ENCODE measurements around the gene INSIG1. TPM values are rescaled to one million over a fixed set of nuclear protein-coding genes. Genes with fewer than 3 reads are reported as not detected.
A peak's percentile ranks its signal among the peaks of the same experiment; 100 is the strongest.

Gene INSIG1
- total RNA-seq, 1 donor from 2014 or later, result 63.6 TPM

DNA sequence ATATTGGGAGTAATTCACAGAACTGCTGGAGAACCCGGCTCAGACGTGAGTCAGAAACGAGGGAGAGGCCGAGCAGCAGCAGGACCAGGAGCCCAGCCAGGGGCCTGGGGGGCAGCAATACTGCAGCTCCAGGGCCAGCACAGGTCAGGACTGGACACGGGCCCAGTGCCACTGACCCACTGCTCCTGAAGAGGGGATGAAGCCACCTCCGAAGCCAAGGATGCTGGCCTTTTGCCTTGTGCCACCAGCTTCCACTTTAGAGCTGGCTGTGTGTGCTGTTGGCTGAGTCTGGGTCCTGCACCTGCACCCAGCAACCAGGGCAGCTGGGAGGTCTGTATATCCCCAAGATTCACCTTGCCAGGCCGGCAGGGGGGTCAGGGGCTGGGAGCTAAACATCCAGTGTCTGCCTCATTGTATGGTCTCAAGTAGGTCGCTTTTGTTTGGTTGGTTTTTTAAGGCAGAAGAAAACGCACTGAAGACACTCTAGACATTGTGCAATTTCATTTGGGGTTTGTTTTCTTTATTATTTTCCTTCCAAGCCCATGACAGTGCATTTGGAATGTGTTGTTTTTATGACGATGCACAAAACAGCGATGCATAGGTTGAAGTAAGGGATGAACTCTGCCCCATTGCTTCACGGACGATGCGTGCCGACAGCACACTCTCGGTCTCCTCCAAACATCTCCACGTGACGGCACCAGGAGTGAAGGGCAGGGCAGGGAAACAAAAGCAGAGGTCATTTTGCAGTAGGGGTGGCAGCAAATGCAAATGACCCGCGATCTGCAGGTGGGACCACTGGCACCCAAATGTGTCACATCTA lies 27.7 kb upstream of the INSIG1 start:
- Histone ChIP-seq H3K4me3 (no peak overlapping the region), H3K4me1 (no peaks in the 10 kb centered on the region), H3K27ac (no peak overlapping the region), H3K36me3 (no peaks in the 10 kb centered on the region), H3K27me3 (no peaks in the 10 kb centered on the region), H3K9me3 (no peaks in the 10 kb centered on the region)
- DNase-seq (ENCODE audit: extremely low spot score in 2 of 2), result no peak
- no peak for TF ChIP-seq POLR2AphosphoS5 (IDR thresholded peaks at IDR 0.05; ENCODE audit: insufficient read depth in 1 of 2, low read depth in 1 of 2)
- TF ChIP-seq, protein P1, sequence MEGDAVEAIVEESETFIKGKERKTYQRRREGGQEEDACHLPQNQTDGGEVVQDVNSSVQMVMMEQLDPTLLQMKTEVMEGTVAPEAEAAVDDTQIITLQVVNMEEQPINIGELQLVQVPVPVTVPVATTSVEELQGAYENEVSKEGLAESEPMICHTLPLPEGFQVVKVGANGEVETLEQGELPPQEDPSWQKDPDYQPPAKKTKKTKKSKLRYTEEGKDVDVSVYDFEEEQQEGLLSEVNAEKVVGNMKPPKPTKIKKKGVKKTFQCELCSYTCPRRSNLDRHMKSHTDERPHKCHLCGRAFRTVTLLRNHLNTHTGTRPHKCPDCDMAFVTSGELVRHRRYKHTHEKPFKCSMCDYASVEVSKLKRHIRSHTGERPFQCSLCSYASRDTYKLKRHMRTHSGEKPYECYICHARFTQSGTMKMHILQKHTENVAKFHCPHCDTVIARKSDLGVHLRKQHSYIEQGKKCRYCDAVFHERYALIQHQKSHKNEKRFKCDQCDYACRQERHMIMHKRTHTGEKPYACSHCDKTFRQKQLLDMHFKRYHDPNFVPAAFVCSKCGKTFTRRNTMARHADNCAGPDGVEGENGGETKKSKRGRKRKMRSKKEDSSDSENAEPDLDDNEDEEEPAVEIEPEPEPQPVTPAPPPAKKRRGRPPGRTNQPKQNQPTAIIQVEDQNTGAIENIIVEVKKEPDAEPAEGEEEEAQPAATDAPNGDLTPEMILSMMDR (IDR thresholded peaks at IDR 0.05), result no peak
- no peak for TF ChIP-seq POLR2A (IDR thresholded peaks at IDR 0.05)
- intact Hi-C loops (cut with DNase I), result no loop called here

DNA sequence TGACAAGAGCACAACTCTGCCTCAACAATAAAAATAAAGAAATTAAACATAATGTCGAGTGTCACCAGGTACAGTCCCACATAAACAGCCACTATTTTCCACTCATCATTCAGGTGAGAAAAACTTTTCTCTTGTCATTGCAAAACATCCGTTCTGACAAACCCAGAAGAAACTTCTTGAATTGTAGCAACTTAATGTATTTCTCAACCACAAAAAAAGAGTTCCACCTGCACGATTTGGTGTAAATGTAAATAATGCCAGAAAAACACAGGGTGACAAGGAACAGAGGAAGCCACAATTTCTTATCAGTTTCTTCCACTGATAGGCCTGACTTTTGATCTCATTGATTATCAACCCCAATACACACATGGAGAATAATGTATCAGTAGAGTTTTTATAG lies 26.8 kb upstream of the INSIG1 start:
- TF ChIP-seq POLR2A (IDR thresholded peaks at IDR 0.05), result no peak
- TF ChIP-seq, protein P1 (IDR thresholded peaks at IDR 0.05), result no peak
- TF ChIP-seq POLR2AphosphoS5 (IDR thresholded peaks at IDR 0.05; ENCODE audit: insufficient read depth in 1 of 2, low read depth in 1 of 2), result no peak
- no peaks in the 10 kb centered on the region for H3K9me3 ChIP-seq
- no peaks in the 10 kb centered on the region for H3K27me3 ChIP-seq
- H3K4me1 ChIP-seq, result no peaks in the 10 kb centered on the region
- no peak for DNase-seq (ENCODE audit: extremely low spot score in 2 of 2)
- H3K36me3 ChIP-seq, result no peaks in the 10 kb centered on the region
- intact Hi-C loops (cut with DNase I), result no loop called here
- no peak overlapping the region for H3K4me3 ChIP-seq
- H3K27ac ChIP-seq, result no peak overlapping the region

- Histone ChIP-seq H3K27ac (peak overlapping the region; percentile 13), H3K4me3 (no peak overlapping the region), H3K9me3 (no peaks in the 10 kb centered on the region), H3K36me3 (no peaks in the 10 kb centered on the region), H3K27me3 (no peaks in the 10 kb centered on the region), H3K4me1 (no peaks in the 10 kb centered on the region)
- no peak for TF ChIP-seq POLR2A (IDR thresholded peaks at IDR 0.05)
- no peak for TF ChIP-seq POLR2AphosphoS5 (IDR thresholded peaks at IDR 0.05; ENCODE audit: insufficient read depth in 1 of 2, low read depth in 1 of 2)
- TF ChIP-seq, protein P1 (IDR thresholded peaks at IDR 0.05), result no peak
- no peak for DNase-seq (ENCODE audit: extremely low spot score in 2 of 2)
- intact Hi-C loops (cut with DNase I), result no loop called here
Observed at GRCh38 chr7:155274633-155275355, 22.9 kb upstream of the INSIG1 start.

DNA sequence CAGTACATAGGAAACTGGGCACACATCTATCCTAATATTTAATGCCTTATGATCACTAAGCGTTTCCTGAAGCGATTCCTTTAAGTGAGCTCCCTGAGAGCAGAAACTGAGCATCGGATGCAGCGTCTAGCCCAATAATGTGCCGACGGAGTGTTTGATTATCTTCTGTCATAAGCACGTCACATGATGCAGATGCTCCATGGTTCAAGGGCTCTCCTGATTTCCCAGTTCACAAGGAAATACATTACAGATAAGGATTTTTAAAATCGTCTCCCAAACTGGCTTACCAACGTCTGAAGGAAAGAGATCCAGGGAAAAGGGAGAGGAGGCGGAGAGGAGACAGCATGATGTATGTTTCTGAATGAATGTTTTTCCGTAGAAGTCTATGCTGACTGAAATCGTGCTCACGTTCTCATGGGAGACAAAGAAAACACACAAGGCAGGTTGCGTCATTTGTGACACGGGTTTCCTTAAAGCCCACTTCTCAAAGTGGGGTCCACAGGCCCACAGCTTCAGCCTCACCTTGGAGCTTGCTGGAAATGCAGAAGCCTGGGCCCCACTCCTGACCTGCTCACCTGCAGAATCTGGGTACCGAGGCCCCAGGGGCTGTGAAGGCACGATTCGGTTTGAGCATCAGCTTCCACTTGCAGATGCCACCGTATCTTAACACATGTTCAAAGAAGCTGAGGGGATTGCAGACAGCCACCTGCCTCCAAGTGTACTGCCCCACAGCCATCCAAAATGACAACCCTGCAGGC lies 21.5 kb upstream of the INSIG1 start:
- Histone ChIP-seq H3K4me3 (no peak overlapping the region), H3K27ac (no peak overlapping the region), H3K4me1 (no peaks in the 10 kb centered on the region), H3K27me3 (no peaks in the 10 kb centered on the region), H3K36me3 (no peaks in the 10 kb centered on the region), H3K9me3 (no peaks in the 10 kb centered on the region)
- TF ChIP-seq POLR2A (IDR thresholded peaks at IDR 0.05) (no peak), POLR2AphosphoS5 (IDR thresholded peaks at IDR 0.05; ENCODE audit: insufficient read depth in 1 of 2, low read depth in 1 of 2) (no peak)
- TF ChIP-seq, protein P1 (IDR thresholded peaks at IDR 0.05), result no peak
- intact Hi-C loops (cut with DNase I), result no loop called here
- DNase-seq (ENCODE audit: extremely low spot score in 2 of 2), result no peak
